H1 (cell line): ENCODE data around the gene CACNA1D. TPM values are rescaled to one million over a fixed set of nuclear protein-coding genes. Genes with fewer than 3 reads are reported as not detected.

ENCODE experiments used
- CTCF ChIA-PET: fragments of 300-600 bp; sonication (Branson Sonifier 250); formaldehyde crosslinking; loops from one replicate; lab custom pipeline; 2021; ENCODE audit not compliant: partially characterized antibody; lab: Charles Lee
- POLR2A ChIA-PET: fragments of 300-600 bp; sonication (Branson Sonifier 250); formaldehyde crosslinking; loops from one replicate; lab custom pipeline; 2021; ENCODE audit warnings: inconsistent platforms; ENCODE audit not compliant: partially characterized antibody; lab: Charles Lee
- DNase-seq, 2 experiments: peaks; one replicate each; pipeline versions ENCODE4 v3.0.0 to v3.0.0-alpha.2; 2010 to 2022; ENCODE audit warnings: low spot score in 2 of 2, low read depth in 1 of 2, mixed read lengths in 1 of 2
- FAIRE-seq: peaks from 2 replicates; lab custom pipeline; 2011; peaks lifted over from hg19 to GRCh38; lab: Jason Lieb, UNC
- H2AFZ ChIP-seq: 2 replicates; pipeline ENCODE4 v1.8.1; 2012; ENCODE audit warnings: low read length, inconsistent platforms
- H2AK5ac ChIP-seq: 2 replicates; pipeline ENCODE4 v1.6.1; 2013; ENCODE audit warnings: low read depth, low read length
- H2BK120ac ChIP-seq: replicated peaks from 2 replicates; pipeline ENCODE3; 2013; ENCODE audit warnings: low read depth, low read length, inconsistent platforms
- H2BK12ac ChIP-seq: 2 replicates; pipeline ENCODE4 v1.6.1; 2013; ENCODE audit warnings: low read depth, low read length
- H2BK15ac ChIP-seq: 2 replicates; pipeline ENCODE4 v1.6.1; 2013; ENCODE audit warnings: low read length
- H2BK20ac ChIP-seq: 2 replicates; pipeline ENCODE4 v1.6.1; 2013; ENCODE audit warnings: low read length
- H2BK5ac ChIP-seq: 2 replicates; pipeline ENCODE4 v1.6.1; 2013; ENCODE audit warnings: low read depth, low read length
- H3K14ac ChIP-seq: 2 replicates; pipeline ENCODE4 v1.6.1; 2013; ENCODE audit warnings: inconsistent platforms; ENCODE audit not compliant: insufficient read length
- H3K18ac ChIP-seq: 2 replicates; pipeline ENCODE4 v1.6.1; 2013; ENCODE audit warnings: low read length; ENCODE audit errors: extremely low read depth
- H3K23ac ChIP-seq: 2 replicates; pipeline ENCODE4 v1.6.1; 2013; ENCODE audit warnings: inconsistent platforms; ENCODE audit not compliant: insufficient read length
- H3K23me2 ChIP-seq: 2 replicates; pipeline ENCODE4 v1.6.1; 2013; ENCODE audit warnings: low read depth, low read length
- H3K27ac ChIP-seq: 2 replicates; pipeline ENCODE4 v1.6.1; 2011; ENCODE audit warnings: low read depth, low read length, inconsistent platforms
- H3K27me3 ChIP-seq, 4 experiments: replicated peaks in 1 of 4; 1 replicate in 1 of 4; 2 replicates in 3 of 4; pipeline versions ENCODE4 v1.6.1 to v1.8.1; 2011 to 2013; ENCODE audit warnings: low read length in 3 of 4, mild to moderate bottlenecking in 3 of 4, inconsistent platforms in 2 of 4, mixed read lengths in 2 of 4, moderate library complexity in 1 of 4; ENCODE audit not compliant: control insufficient read depth in 3 of 4, insufficient read depth in 3 of 4; ENCODE audit errors: extremely low read depth in 1 of 4
- H3K36me3 ChIP-seq, 4 experiments: 2 replicates each; pipeline versions ENCODE4 v1.6.1 to v1.8.1; 2011 to 2013; ENCODE audit warnings: mild to moderate bottlenecking in 4 of 4, low read length in 3 of 4, moderate library complexity in 2 of 4, control low read depth in 1 of 4, inconsistent platforms in 1 of 4; ENCODE audit not compliant: insufficient read depth in 4 of 4, control insufficient read depth in 2 of 4
- H3K4ac ChIP-seq: replicated peaks from 2 replicates; pipeline ENCODE3; 2013; ENCODE audit warnings: low read length, low read depth, mixed read lengths, inconsistent platforms; ENCODE audit not compliant: insufficient read length
- H3K4me1 ChIP-seq, 4 experiments: replicated peaks in 1 of 4; 1 replicate in 1 of 4; 2 replicates in 3 of 4; pipeline versions ENCODE4 v1.6.1 to v1.8.1; 2011 to 2013; ENCODE audit warnings: low read length in 3 of 4, inconsistent platforms in 2 of 4, mixed read lengths in 1 of 4; ENCODE audit not compliant: insufficient read depth in 4 of 4, control insufficient read depth in 3 of 4
- H3K4me2 ChIP-seq, 2 experiments: 2 replicates each; pipeline versions ENCODE4 v1.6.1 to v1.8.1; 2011 to 2013; ENCODE audit warnings: low read depth in 2 of 2, low read length in 2 of 2, control low read depth in 1 of 2, inconsistent platforms in 1 of 2, mild to moderate bottlenecking in 1 of 2; ENCODE audit not compliant: insufficient read depth in 1 of 2
- H3K4me3 ChIP-seq, 4 experiments: fragments of 200-600, 300-600 bp in 1 of 4; sonication (generic), shearing (Covaris generic), sonication (Bioruptor Twin) in 1 of 4; 2 replicates each; pipeline versions ENCODE4 v1.5.1 to v1.8.1; 2011 to 2016; ENCODE audit warnings: low read length in 4 of 4, low read depth in 3 of 4, control low read depth in 2 of 4, inconsistent platforms in 2 of 4, mild to moderate bottlenecking in 2 of 4, mixed read lengths in 1 of 4, moderate library complexity in 1 of 4; ENCODE audit not compliant: insufficient read depth in 2 of 4; ENCODE audit errors: extremely low read depth in 1 of 4
- H3K56ac ChIP-seq: replicated peaks from 2 replicates; pipeline ENCODE3; 2013; ENCODE audit warnings: low read depth, mild to moderate bottlenecking, mixed read lengths, low read length, inconsistent platforms; ENCODE audit not compliant: insufficient read length
- H3K79me1 ChIP-seq: 2 replicates; pipeline ENCODE4 v1.6.1; 2013; ENCODE audit warnings: low read depth, low read length, control low read depth
- H3K79me2 ChIP-seq, 2 experiments: 2 replicates each; pipeline versions ENCODE4 v1.6.1 to v1.8.1; 2012 to 2013; ENCODE audit warnings: low read length in 2 of 2, mild to moderate bottlenecking in 2 of 2, inconsistent platforms in 1 of 2; ENCODE audit not compliant: insufficient read depth in 2 of 2, control insufficient read depth in 1 of 2
- H3K9ac ChIP-seq, 4 experiments: replicated peaks in 1 of 4; 1 replicate in 1 of 4; 2 replicates in 3 of 4; pipeline versions ENCODE4 v1.6.1 to v1.8.1; 2011 to 2013; ENCODE audit warnings: low read depth in 3 of 4, low read length in 3 of 4, control low read depth in 2 of 4, mild to moderate bottlenecking in 2 of 4, moderate library complexity in 2 of 4, inconsistent platforms in 1 of 4; ENCODE audit errors: extremely low read depth in 1 of 4
- H3K9me3 ChIP-seq, 2 experiments: 2 replicates each; pipeline versions ENCODE4 v1.6.1 to v1.8.1; 2012 to 2013; ENCODE audit warnings: mild to moderate bottlenecking in 2 of 2, moderate library complexity in 2 of 2, control low read depth in 1 of 2, inconsistent platforms in 1 of 2, low read depth in 1 of 2, low read length in 1 of 2, mixed read lengths in 1 of 2; ENCODE audit not compliant: insufficient read depth in 2 of 2
- H4K20me1 ChIP-seq, 2 experiments: replicated peaks in 1 of 2; 2 replicates each; pipeline versions ENCODE3 to v1.8.1; 2011 to 2013; ENCODE audit warnings: inconsistent platforms in 2 of 2, low read length in 2 of 2, mild to moderate bottlenecking in 1 of 2; ENCODE audit not compliant: insufficient read depth in 2 of 2, control insufficient read depth in 1 of 2
- H4K5ac ChIP-seq: 2 replicates; pipeline ENCODE4 v1.6.1; 2013; ENCODE audit warnings: low read length, low read depth, mixed read lengths, inconsistent platforms; ENCODE audit not compliant: insufficient read length
- H4K8ac ChIP-seq: 2 replicates; pipeline ENCODE4 v1.8.0; 2013; ENCODE audit warnings: mild to moderate bottlenecking, moderate library complexity, low read length, inconsistent platforms; ENCODE audit not compliant: insufficient read depth; ENCODE audit errors: extremely low read depth
- H4K91ac ChIP-seq: replicated peaks from 2 replicates; pipeline ENCODE3; 2013; ENCODE audit warnings: low read length, mixed read lengths, inconsistent platforms; ENCODE audit not compliant: insufficient read length
- ATF3 ChIP-seq: IDR thresholded peaks from 2 replicates; pipeline ENCODE4 v1.6.1; 2011; ENCODE audit warnings: low read depth, mild to moderate bottlenecking, low read length; ENCODE audit not compliant: insufficient read depth
- CREB1 ChIP-seq: IDR thresholded peaks from 2 replicates; pipeline ENCODE4 v1.6.1; 2012; ENCODE audit warnings: inconsistent platforms
- KDM4A ChIP-seq: IDR thresholded peaks from one replicate; pipeline ENCODE4 v1.7.1; 2012; ENCODE audit warnings: low read depth, mild to moderate bottlenecking, moderate library complexity, low read length, inconsistent platforms; ENCODE audit not compliant: severe bottlenecking
- SIN3A ChIP-seq, 2 experiments: IDR thresholded peaks in 1 of 2; conservative IDR thresholded peaks in 1 of 2; 2 replicates each; pipeline ENCODE4 v1.6.1; 2011 to 2012; ENCODE audit warnings: low read length in 2 of 2, improper control_type of control experiment in 1 of 2, low read depth in 1 of 2, mild to moderate bottlenecking in 1 of 2
- SUZ12 ChIP-seq: fragments of 200-600 bp; sonication (generic); IDR thresholded peaks from 2 replicates; pipeline ENCODE4 v1.6.1; 2012; ENCODE audit warnings: mild to moderate bottlenecking, inconsistent platforms, low read length, moderate library complexity, mixed read lengths
- TEAD4 ChIP-seq: IDR thresholded peaks from 2 replicates; pipeline ENCODE4 v1.6.1; 2012; ENCODE audit warnings: low read depth, low read length, inconsistent platforms, mixed read lengths
- USF2 ChIP-seq: IDR thresholded peaks from 2 replicates; pipeline ENCODE4 v1.6.1; 2011; ENCODE audit warnings: low read length, improper control_type of control experiment
- WGBS, 2 experiments: shearing (Covaris generic) in 1 of 2; methylation state at CpG; one replicate each; pipeline versions ENCODE4 v1.1.6 to v1.1.7; 2013 to 2015; ENCODE audit warnings: low lambda C conversion rate in 2 of 2, mixed read lengths in 2 of 2, inconsistent platforms in 1 of 2, low coverage in 1 of 2, missing lambda C conversion rate in 1 of 2; ENCODE audit not compliant: insufficient replicate concordance in 2 of 2, insufficient coverage in 1 of 2, insufficient read length in 1 of 2; ENCODE audit errors: extremely low coverage in 1 of 2, missing lambda C conversion rate in 1 of 2; 5-methylcytosine and 5-hydroxymethylcytosine counted together
- polyA plus RNA-seq, 7 experiments: library from polyadenylated mRNA; depleted of rRNA in 3 of 7; stranded (reverse) in 5 of 7; unstranded in 2 of 7; fragments of >200 nt in 5 of 7; fragments of 200-250 nt in 2 of 7; gene quantifications; 1 replicate in 5 of 7; 2 replicates in 1 of 7; 4 replicates in 1 of 7; pipeline versions ENCODE4 v1.2.1 to v1.2.3, GENCODE V29; 2011 to 2013; ENCODE audit warnings: missing spikeins in 2 of 7, mixed read lengths in 2 of 7
- total RNA-seq: library from RNA; stranded (reverse); fragmentation: NEBNext Ultra II Directional; extraction: Animal tissue kit (Norgen Biotek cat#: 25700); gene quantifications from 2 replicates; pipeline ENCODE4 v1.2.1, GENCODE V29; 2021

The CACNA1D gene
- total and polyA plus RNA-seq, 2 of the 8 experiments (the other 6 are each of a cell fraction or from before 2014, with no cell fraction given) = 2.0 to 2.9 TPM

GRCh38 chr3:53823956-53824657, 329.7 kb downstream of the CACNA1D start:
- no peak overlapping the region for H3K27ac ChIP-seq
- no peaks in the 10 kb centered on the region for H3K9me3 ChIP-seq
- no peak overlapping the region for H2BK20ac ChIP-seq
- H2BK12ac ChIP-seq = no peak overlapping the region
- H3K23ac ChIP-seq = no peak overlapping the region
- H3K4me3 ChIP-seq = no peak overlapping the region
- TF ChIP-seq SIN3A (conservative IDR thresholded peaks at IDR 0.05 in 1 of 2, IDR thresholded peaks at IDR 0.05 in 1 of 2; ENCODE audit: low read depth in 1 of 2, low read length in 2 of 2) = no peak
- TF ChIP-seq USF2 = no peak
- TF ChIP-seq TEAD4 = no peak
- TF ChIP-seq CREB1 = no peak
- TF ChIP-seq KDM4A = no peak
- TF ChIP-seq SUZ12 = no peak
- TF ChIP-seq ATF3 = no peak
- H3K4me2 ChIP-seq = no peak overlapping the region
- H3K36me3 ChIP-seq = peaks cover 0 to 17% (median 5%) of the 10 kb centered on the region in 4 experiments; a peak in 6 of 8 replicates
- CTCF ChIA-PET = interaction anchor here (0.6 to 1.6 kb wide), 7 partner anchors 8 to 937 kb away, joined by 3 to 8 read pairs (median 3); no protein-coding TSS in a partner anchor
- WGBS, 2 experiments = 85% methylated on average over 10 of the region's 10 CpGs; no CpG with 5 or more reads in 1 of the 2 experiments
- H2BK15ac ChIP-seq = no peak overlapping the region
- peaks cover 0 to 3% (median 1%) of the 10 kb centered on the region in 4 experiments; a peak in 1 of 7 replicates for H3K4me1 ChIP-seq
- no peaks in the 10 kb centered on the region for H3K27me3 ChIP-seq
- no peak overlapping the region for H2AFZ ChIP-seq
- FAIRE-seq = no peak
- DNase-seq = no peak
- no peak overlapping the region for H3K9ac ChIP-seq
- H3K79me2 ChIP-seq = no peaks in the 10 kb centered on the region
- H3K23me2 ChIP-seq = no peaks in the 10 kb centered on the region; the same call in 1 of the 2 replicates
- peaks cover 3% of the 10 kb centered on the region in 2 experiments for H4K20me1 ChIP-seq
- H2AK5ac ChIP-seq = no peak overlapping the region
- H4K5ac ChIP-seq = no peak overlapping the region
- H3K79me1 ChIP-seq = no peaks in the 10 kb centered on the region
- H3K4ac ChIP-seq = no peak overlapping the region
- no peak overlapping the region for H3K18ac ChIP-seq
- no peak overlapping the region for H3K56ac ChIP-seq
- no peak overlapping the region for H2BK120ac ChIP-seq
- H2BK5ac ChIP-seq = peak overlapping the region; percentile 44; the same call in 1 of the 2 replicates
- no peak overlapping the region for H4K91ac ChIP-seq
- POLR2A ChIA-PET = interaction anchor here (0.7 to 1.4 kb wide), 2 partner anchors 20 to 67 kb away, joined by 3 read pairs; no protein-coding TSS in a partner anchor
- no peak overlapping the region; the same call in 1 of the 2 replicates for H4K8ac ChIP-seq
- H3K14ac ChIP-seq = no peak overlapping the region
